ENCODE data around the gene APH1B. TPM values are rescaled to one million over a fixed set of nuclear protein-coding genes. Genes with fewer than 3 reads are reported as not detected.
A peak's percentile ranks its signal among the peaks of the same experiment; 100 is the strongest.

The APH1B gene
- total RNA-seq, 1 experiment from 2014 or later: 20.9 TPM

- Histone ChIP-seq H3T11ph (ENCODE audit: low read length) (no peak overlapping the region), H2AK5ac (ENCODE audit: insufficient read length, low read length) (no peak overlapping the region), H2BK5ac (ENCODE audit: insufficient read length, low read length) (no peak overlapping the region), H3K79me1 (ENCODE audit: insufficient read depth, low read depth, low read length, poor library complexity, severe bottlenecking) (no peaks in the 10 kb centered on the region), H4K5ac (ENCODE audit: insufficient read length, low read depth, low read length) (no peak overlapping the region), H3K56ac (ENCODE audit: insufficient read length, low read depth, low read length) (no peak overlapping the region), H3K4me2 (ENCODE audit: insufficient read depth, insufficient read length, low read length) (no peak overlapping the region), H2BK20ac (ENCODE audit: low read depth, low read length, poor library complexity, severe bottlenecking) (no peak overlapping the region), H2BK12ac (ENCODE audit: insufficient read length, low read depth, low read length) (no peak overlapping the region), H3K23ac (ENCODE audit: insufficient read length, low read depth, low read length) (no peak overlapping the region), H2AFZ (ENCODE audit: low read length) (no peak overlapping the region), H3K14ac (ENCODE audit: insufficient read depth, low read length) (no peak overlapping the region), H3K27ac (ENCODE audit: insufficient read length, low read depth, low read length) (no peak overlapping the region), H4K91ac (ENCODE audit: insufficient read length, low read depth, low read length) (no peak overlapping the region), H3K27me3 (ENCODE audit: insufficient read depth, low read length) (no peaks in the 10 kb centered on the region), H3K4me1 (ENCODE audit: insufficient read depth, low read length) (peaks cover 8% of the 10 kb centered on the region), H3K9me3 (ENCODE audit: control insufficient read depth, low read depth, low read length) (no peaks in the 10 kb centered on the region), H4K8ac (replicated peaks; ENCODE audit: insufficient read length, low read depth, low read length) (no peak overlapping the region), H4K20me1 (ENCODE audit: control insufficient read depth, insufficient read depth, insufficient read length) (no peaks in the 10 kb centered on the region), H3K23me2 (ENCODE audit: insufficient read length, low read depth, low read length, poor library complexity, severe bottlenecking) (no peaks in the 10 kb centered on the region), H3K9ac (ENCODE audit: extremely low read depth, insufficient read length, low read length) (no peak overlapping the region), H3K79me2 (ENCODE audit: insufficient read depth, low read length) (no peaks in the 10 kb centered on the region), H3K4ac (ENCODE audit: low read depth, low read length) (no peak overlapping the region), H3K18ac (ENCODE audit: insufficient read length, low read depth, low read length) (no peak overlapping the region), H2BK120ac (ENCODE audit: low read depth, low read length, poor library complexity, severe bottlenecking) (no peak overlapping the region), H2BK15ac (ENCODE audit: low read depth, low read length) (no peak overlapping the region)
- H3K9me3 Mint-ChIP-seq: no peaks in the 10 kb centered on the region
- peak overlapping the region in 1 of 3 experiments; percentile 68; a peak in 2 of 7 replicates for H3K27ac Mint-ChIP-seq
- DNase-seq: no peak
- no CpG with 5 or more reads among the region's 2 CpGs for WGBS (ENCODE audit: extremely low coverage, insufficient read length, low lambda C conversion rate)
- H3K4me1 Mint-ChIP-seq: peaks cover 34 to 44% of the 10 kb centered on the region in 2 experiments
- TF ChIP-seq CTCF (conservative IDR thresholded peaks at IDR 0.05): no peak
- no peak overlapping the region for H3K4me3 Mint-ChIP-seq
- H3K36me3 Mint-ChIP-seq (ENCODE audit: insufficient read depth in 1 of 3, low read depth in 3 of 3): no peaks in the 10 kb centered on the region
- no peaks in the 10 kb centered on the region; the same call in 1 of the 2 replicates for H3K27me3 Mint-ChIP-seq (ENCODE audit: low read depth)
Observed at GRCh38 chr15:63314409-63314808, 37.0 kb downstream of the APH1B start.
